ENCODE results near the gene TCP11L2. TPM values are rescaled to one million over a fixed set of nuclear protein-coding genes. Genes with fewer than 3 reads are reported as not detected.

The TCP11L2 gene
- total and polyA plus RNA-seq, 2 of the 13 experiments (the other 11 are each of a cell fraction or from before 2014, with no cell fraction given): 4.6 to 24.1 TPM

GRCh38 chr12:106302401-106303201 lies at the start of gene TCP11L2 (continued):
- TF ChIP-seq FOXJ3 (CRISPR knock-in tag; IDR thresholded peaks at IDR 0.05; ENCODE audit: borderline replicate concordance) (no peak; the same call in 1 of the 2 replicates), ZNF703 (CRISPR knock-in tag; IDR thresholded peaks at IDR 0.05; ENCODE audit: borderline replicate concordance) (no peak), AGO1 (IDR thresholded peaks at IDR 0.05; ENCODE audit: low read depth, low read length, poor library complexity, severe bottlenecking) (peak; percentile 48), ZEB1 (IDR thresholded peaks at IDR 0.05; ENCODE audit: insufficient replicate concordance, low read depth) (no peak), RFXANK (CRISPR knock-in tag; IDR thresholded peaks at IDR 0.05) (0 out of 2 replicates have a peak, but pooled peaks have one; percentile 37), ATF7 (IDR thresholded peaks at IDR 0.05) (peak; percentile 87), ATF7 (CRISPR knock-in tag; IDR thresholded peaks at IDR 0.05) (no peak), ATF7-NPFF (CRISPR knock-in tag; IDR thresholded peaks at IDR 0.05; ENCODE audit: low read depth) (no peak), ZNF615 (CRISPR knock-in tag; IDR thresholded peaks at IDR 0.05; ENCODE audit: borderline replicate concordance) (no peak), GATAD2A (CRISPR knock-in tag; IDR thresholded peaks at IDR 0.05) (no peak; the same call in 1 of the 2 replicates), CCAR2 (optimal IDR thresholded peaks at IDR 0.05; ENCODE audit: low read depth, low read length) (no peak), JARID2 (CRISPR knock-in tag; IDR thresholded peaks at IDR 0.05; ENCODE audit: insufficient replicate concordance) (no peak), RFX5 (IDR thresholded peaks at IDR 0.05; ENCODE audit: low read depth, low read length) (no peak), ZNF883 (CRISPR knock-in tag; IDR thresholded peaks at IDR 0.05; ENCODE audit: not compliant biosample characterization) (peak; percentile 17), JDP2 (CRISPR knock-in tag; IDR thresholded peaks at IDR 0.05; ENCODE audit: borderline replicate concordance) (no peak), NR2F1 (CRISPR knock-in tag; IDR thresholded peaks at IDR 0.05) (0 out of 4 replicates have a peak, but pooled peaks of 1 of the 2 experiments have one; percentile 12), HCFC1 (IDR thresholded peaks at IDR 0.05; ENCODE audit: low read depth, low read length) (0 out of 2 replicates have a peak, but pooled peaks have one; percentile 19), ZNF101 (CRISPR knock-in tag; IDR thresholded peaks at IDR 0.05; ENCODE audit: borderline replicate concordance, low read depth) (no peak), ZNF816 (CRISPR knock-in tag; IDR thresholded peaks at IDR 0.05; ENCODE audit: borderline replicate concordance) (no peak)
- TF ChIP-seq, protein P1, sequence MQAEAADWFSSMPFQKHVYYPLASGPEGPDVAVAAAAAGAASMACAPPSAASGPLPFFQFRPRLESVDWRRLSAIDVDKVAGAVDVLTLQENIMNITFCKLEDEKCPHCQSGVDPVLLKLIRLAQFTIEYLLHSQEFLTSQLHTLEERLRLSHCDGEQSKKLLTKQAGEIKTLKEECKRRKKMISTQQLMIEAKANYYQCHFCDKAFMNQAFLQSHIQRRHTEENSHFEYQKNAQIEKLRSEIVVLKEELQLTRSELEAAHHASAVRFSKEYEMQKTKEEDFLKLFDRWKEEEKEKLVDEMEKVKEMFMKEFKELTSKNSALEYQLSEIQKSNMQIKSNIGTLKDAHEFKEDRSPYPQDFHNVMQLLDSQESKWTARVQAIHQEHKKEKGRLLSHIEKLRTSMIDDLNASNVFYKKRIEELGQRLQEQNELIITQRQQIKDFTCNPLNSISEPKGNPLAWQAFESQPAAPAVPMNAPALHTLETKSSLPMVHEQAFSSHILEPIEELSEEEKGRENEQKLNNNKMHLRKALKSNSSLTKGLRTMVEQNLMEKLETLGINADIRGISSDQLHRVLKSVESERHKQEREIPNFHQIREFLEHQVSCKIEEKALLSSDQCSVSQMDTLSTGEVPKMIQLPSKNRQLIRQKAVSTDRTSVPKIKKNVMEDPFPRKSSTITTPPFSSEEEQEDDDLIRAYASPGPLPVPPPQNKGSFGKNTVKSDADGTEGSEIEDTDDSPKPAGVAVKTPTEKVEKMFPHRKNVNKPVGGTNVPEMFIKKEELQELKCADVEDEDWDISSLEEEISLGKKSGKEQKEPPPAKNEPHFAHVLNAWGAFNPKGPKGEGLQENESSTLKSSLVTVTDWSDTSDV (CRISPR knock-in tag; IDR thresholded peaks at IDR 0.05): no peak
- TF ChIP-seq, protein P2, sequence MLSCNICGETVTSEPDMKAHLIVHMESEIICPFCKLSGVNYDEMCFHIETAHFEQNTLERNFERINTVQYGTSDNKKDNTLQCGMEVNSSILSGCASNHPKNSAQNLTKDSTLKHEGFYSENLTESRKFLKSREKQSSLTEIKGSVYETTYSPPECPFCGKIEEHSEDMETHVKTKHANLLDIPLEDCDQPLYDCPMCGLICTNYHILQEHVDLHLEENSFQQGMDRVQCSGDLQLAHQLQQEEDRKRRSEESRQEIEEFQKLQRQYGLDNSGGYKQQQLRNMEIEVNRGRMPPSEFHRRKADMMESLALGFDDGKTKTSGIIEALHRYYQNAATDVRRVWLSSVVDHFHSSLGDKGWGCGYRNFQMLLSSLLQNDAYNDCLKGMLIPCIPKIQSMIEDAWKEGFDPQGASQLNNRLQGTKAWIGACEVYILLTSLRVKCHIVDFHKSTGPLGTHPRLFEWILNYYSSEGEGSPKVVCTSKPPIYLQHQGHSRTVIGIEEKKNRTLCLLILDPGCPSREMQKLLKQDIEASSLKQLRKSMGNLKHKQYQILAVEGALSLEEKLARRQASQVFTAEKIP (CRISPR knock-in tag; IDR thresholded peaks at IDR 0.05; ENCODE audit: borderline replicate concordance): no peak
- TF ChIP-seq, protein P3, sequence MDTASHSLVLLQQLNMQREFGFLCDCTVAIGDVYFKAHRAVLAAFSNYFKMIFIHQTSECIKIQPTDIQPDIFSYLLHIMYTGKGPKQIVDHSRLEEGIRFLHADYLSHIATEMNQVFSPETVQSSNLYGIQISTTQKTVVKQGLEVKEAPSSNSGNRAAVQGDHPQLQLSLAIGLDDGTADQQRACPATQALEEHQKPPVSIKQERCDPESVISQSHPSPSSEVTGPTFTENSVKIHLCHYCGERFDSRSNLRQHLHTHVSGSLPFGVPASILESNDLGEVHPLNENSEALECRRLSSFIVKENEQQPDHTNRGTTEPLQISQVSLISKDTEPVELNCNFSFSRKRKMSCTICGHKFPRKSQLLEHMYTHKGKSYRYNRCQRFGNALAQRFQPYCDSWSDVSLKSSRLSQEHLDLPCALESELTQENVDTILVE (CRISPR knock-in tag; IDR thresholded peaks at IDR 0.05): peak; percentile 22; the same call in 1 of the 2 replicates
- TF ChIP-seq, protein P4, sequence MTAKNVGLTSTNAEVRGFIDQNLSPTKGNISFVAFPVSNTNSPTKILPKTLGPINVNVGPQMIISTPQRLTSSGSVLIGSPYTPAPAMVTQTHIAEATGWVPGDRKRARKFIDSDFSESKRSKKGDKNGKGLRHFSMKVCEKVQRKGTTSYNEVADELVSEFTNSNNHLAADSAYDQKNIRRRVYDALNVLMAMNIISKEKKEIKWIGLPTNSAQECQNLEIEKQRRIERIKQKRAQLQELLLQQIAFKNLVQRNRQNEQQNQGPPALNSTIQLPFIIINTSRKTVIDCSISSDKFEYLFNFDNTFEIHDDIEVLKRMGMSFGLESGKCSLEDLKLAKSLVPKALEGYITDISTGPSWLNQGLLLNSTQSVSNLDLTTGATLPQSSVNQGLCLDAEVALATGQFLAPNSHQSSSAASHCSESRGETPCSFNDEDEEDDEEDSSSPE (CRISPR knock-in tag; IDR thresholded peaks at IDR 0.05): no peak
